IMR-90 (cell line): Measurements from ENCODE around the gene OPHN1. TPM values are rescaled to one million over a fixed set of nuclear protein-coding genes. Genes with fewer than 3 reads are reported as not detected.

Experiments used
- ATAC-seq: fragments of 200-7000 bp; cut with Tn5 transposase; 2 replicates; pipeline ENCODE4 v1.9.1; 2020; ENCODE audit warnings: low read depth, mild to moderate bottlenecking, moderate library complexity
- BruUV-seq: library from RNA; stranded (reverse); fragments of 400-500 nt; replicated peaks from 2 replicates; lab custom pipeline; 2021; lab: Mats Ljungman, UMichigan
- CTCF ChIA-PET: fragments of 300-600 bp; formaldehyde crosslinking; extraction: SDS; loops from one replicate; lab custom pipeline; 2021; ENCODE audit warnings: antibody characterized with exemption; lab: Yijun Ruan, JAX
- POLR2A ChIA-PET: fragments of 300-600 bp; sonication (Branson Sonifier 250); formaldehyde crosslinking; loops from one replicate; lab custom pipeline; 2022; ENCODE audit warnings: antibody characterized with exemption; ENCODE audit not compliant: unreplicated experiment; lab: Charles Lee
- DNase-seq: peaks from one replicate; pipeline ENCODE4 v3.0.0; 2013
- H2AFZ ChIP-seq: replicated peaks from 2 replicates; pipeline ENCODE3; 2013; ENCODE audit warnings: low read length, mild to moderate bottlenecking; ENCODE audit not compliant: poor library complexity
- H2AK5ac ChIP-seq: 2 replicates; pipeline ENCODE4 v1.6.1; 2013; ENCODE audit warnings: low read depth, low read length, inconsistent platforms
- H2AK9ac ChIP-seq: replicated peaks from 2 replicates; pipeline ENCODE3; 2013; ENCODE audit warnings: mild to moderate bottlenecking, low read depth, low read length, moderate library complexity; ENCODE audit not compliant: poor library complexity
- H2BK120ac ChIP-seq: 2 replicates; pipeline ENCODE4 v1.6.1; 2013; ENCODE audit warnings: low read depth, low read length, inconsistent platforms
- H2BK15ac ChIP-seq: 3 replicates; pipeline ENCODE4 v1.6.1; 2013; ENCODE audit warnings: low read depth, low read length, inconsistent platforms
- H2BK20ac ChIP-seq: 2 replicates; pipeline ENCODE4 v1.6.1; 2013; ENCODE audit warnings: low read depth, mild to moderate bottlenecking, inconsistent platforms, low read length, moderate library complexity
- H2BK5ac ChIP-seq: 2 replicates; pipeline ENCODE4 v1.6.1; 2013; ENCODE audit warnings: mild to moderate bottlenecking, low read depth, low read length, inconsistent platforms; ENCODE audit not compliant: poor library complexity, severe bottlenecking
- H3K14ac ChIP-seq: replicated peaks from 2 replicates; pipeline ENCODE4 v1.6.1; 2013; ENCODE audit warnings: low read depth, low read length, inconsistent platforms
- H3K18ac ChIP-seq: 2 replicates; pipeline ENCODE4 v1.6.1; 2013; ENCODE audit warnings: low read depth, low read length, control low read depth
- H3K23ac ChIP-seq: 2 replicates; pipeline ENCODE4 v1.6.1; 2013; ENCODE audit warnings: low read depth, low read length, inconsistent platforms
- H3K27ac ChIP-seq: 2 replicates; pipeline ENCODE4 v1.5.1; 2013; ENCODE audit warnings: mild to moderate bottlenecking, control low read depth, low read length; ENCODE audit not compliant: insufficient read depth
- H3K27me3 ChIP-seq: 2 replicates; pipeline ENCODE4 v1.6.1; 2013; ENCODE audit warnings: low read length; ENCODE audit not compliant: control insufficient read depth, insufficient read depth
- H3K36me3 ChIP-seq: 2 replicates; pipeline ENCODE4 v1.6.1; 2013; ENCODE audit warnings: low read length, mixed read lengths; ENCODE audit not compliant: control insufficient read depth, insufficient read depth
- H3K4ac ChIP-seq: 2 replicates; pipeline ENCODE4 v1.6.1; 2013; ENCODE audit warnings: low read depth, low read length, inconsistent platforms
- H3K4me1 ChIP-seq: 2 replicates; pipeline ENCODE4 v1.6.1; 2013; ENCODE audit warnings: low read length, mixed read lengths; ENCODE audit not compliant: control insufficient read depth, insufficient read depth
- H3K4me2 ChIP-seq: 2 replicates; pipeline ENCODE4 v1.6.1; 2013; ENCODE audit warnings: low read depth, mild to moderate bottlenecking, control low read depth, low read length, moderate library complexity
- H3K4me3 ChIP-seq: 2 replicates; pipeline ENCODE4 v1.5.1; 2013; ENCODE audit warnings: low read depth, mild to moderate bottlenecking, control low read depth, low read length, moderate library complexity; ENCODE audit not compliant: insufficient read depth
- H3K56ac ChIP-seq: 2 replicates; pipeline ENCODE4 v1.6.1; 2013; ENCODE audit warnings: low read length, inconsistent platforms; ENCODE audit not compliant: insufficient read depth; ENCODE audit errors: extremely low read depth
- H3K79me1 ChIP-seq, 2 experiments: 2 replicates each; pipeline ENCODE4 v1.6.1; 2013; ENCODE audit warnings: low read length in 2 of 2, inconsistent platforms in 1 of 2, low read depth in 1 of 2
- H3K9ac ChIP-seq: 2 replicates; pipeline ENCODE4 v1.6.1; 2013; ENCODE audit warnings: low read depth, low read length, control low read depth
- H3K9me1 ChIP-seq: 2 replicates; pipeline ENCODE4 v1.6.1; 2013; ENCODE audit warnings: low read length, inconsistent platforms; ENCODE audit not compliant: insufficient read depth
- H3K9me3 ChIP-seq: 2 replicates; pipeline ENCODE4 v1.6.1; 2013; ENCODE audit warnings: low read length; ENCODE audit not compliant: control insufficient read depth, insufficient read depth
- H4K20me1 ChIP-seq: 2 replicates; pipeline ENCODE4 v1.6.1; 2013; ENCODE audit warnings: low read length, inconsistent platforms; ENCODE audit not compliant: insufficient read depth
- H4K5ac ChIP-seq: 2 replicates; pipeline ENCODE4 v1.6.1; 2013; ENCODE audit warnings: mild to moderate bottlenecking, low read depth, low read length, control low read depth
- H4K8ac ChIP-seq, 2 experiments: 2 replicates each; pipeline ENCODE4 v1.6.1; 2013; ENCODE audit warnings: low read depth in 2 of 2, low read length in 2 of 2, control low read depth in 1 of 2, inconsistent platforms in 1 of 2
- H4K91ac ChIP-seq: 2 replicates; pipeline ENCODE4 v1.6.1; 2013; ENCODE audit warnings: low read depth, low read length, inconsistent platforms; ENCODE audit not compliant: insufficient read depth
- BHLHE40 ChIP-seq: fragments of 150-350 bp; IDR thresholded peaks from 2 replicates; pipeline ENCODE4 v1.6.1; 2016; ENCODE audit warnings: mild to moderate bottlenecking, low read depth, low read length
- CEBPB ChIP-seq: IDR thresholded peaks from 2 replicates; pipeline ENCODE4 v1.6.1; 2012; ENCODE audit warnings: low read depth, low read length, improper control_type of control experiment
- MAZ ChIP-seq: IDR thresholded peaks from 2 replicates; pipeline ENCODE4 v1.6.1; 2012; ENCODE audit warnings: low read depth, mild to moderate bottlenecking, low read length, improper control_type of control experiment, moderate library complexity, borderline replicate concordance
- POLR2A ChIP-seq: IDR thresholded peaks from 2 replicates; pipeline ENCODE4 v1.6.1; 2012; ENCODE audit warnings: mild to moderate bottlenecking, low read depth, low read length
- RCOR1 ChIP-seq: IDR thresholded peaks from 2 replicates; pipeline ENCODE4 v1.6.1; 2012; ENCODE audit warnings: mild to moderate bottlenecking, low read length, improper control_type of control experiment; ENCODE audit not compliant: insufficient replicate concordance
- WGBS, 2 experiments: methylation state at CpG; one replicate each; pipeline versions ENCODE4 v1.1.5 to v1.1.7; 2013; ENCODE audit warnings: missing lambda C conversion rate in 2 of 2; ENCODE audit not compliant: insufficient read length in 1 of 2; ENCODE audit errors: extremely low coverage in 2 of 2; 5-methylcytosine and 5-hydroxymethylcytosine counted together
- dilution Hi-C: fragments of 300-500 bp; cut with HindIII; formaldehyde crosslinking; loops from one replicate; pipeline ENCODE4 v1.14.3; 2018; ENCODE audit warnings: low sequenced_read_pairs; ENCODE audit not compliant: unreplicated experiment
- in situ Hi-C: fragments of 300-500 bp; cut with MboI; formaldehyde crosslinking; loops from 3 replicates; pipeline ENCODE4 v1.14.3; 2019; ENCODE audit warnings: low sequenced_read_pairs, inconsistent platforms, mixed read lengths
- intact Hi-C: fragments of 100-400 bp; cut with micrococcal nuclease; formaldehyde crosslinking; loops from 2 replicates; pipeline ENCODE4 v1.10.0; 2022
- polyA plus RNA-seq, 3 experiments: library from polyadenylated mRNA; depleted of rRNA; stranded (reverse); fragments of >200 nt; gene quantifications; 2 replicates each; pipeline ENCODE4 v1.2.3, GENCODE V29; 2012; ENCODE audit warnings: low replicate concordance in 1 of 3
- total RNA-seq: library from RNA; depleted of rRNA; stranded (reverse); fragments of >200 nt; gene quantifications from 2 replicates; pipeline ENCODE4 v1.2.3, GENCODE V29; 2012
- TF ChIP-seq, protein P1 (sequence below): fragments of 150-350 bp; IDR thresholded peaks from 2 replicates; pipeline ENCODE4 v1.6.1; 2016; ENCODE audit warnings: low read depth, mild to moderate bottlenecking, low read length, moderate library complexity, borderline replicate concordance

OPHN1 gene
- total and polyA plus RNA-seq, 2 of the 4 experiments (the other 2 are of a cell fraction): 4.0 to 13.1 TPM

DNA sequence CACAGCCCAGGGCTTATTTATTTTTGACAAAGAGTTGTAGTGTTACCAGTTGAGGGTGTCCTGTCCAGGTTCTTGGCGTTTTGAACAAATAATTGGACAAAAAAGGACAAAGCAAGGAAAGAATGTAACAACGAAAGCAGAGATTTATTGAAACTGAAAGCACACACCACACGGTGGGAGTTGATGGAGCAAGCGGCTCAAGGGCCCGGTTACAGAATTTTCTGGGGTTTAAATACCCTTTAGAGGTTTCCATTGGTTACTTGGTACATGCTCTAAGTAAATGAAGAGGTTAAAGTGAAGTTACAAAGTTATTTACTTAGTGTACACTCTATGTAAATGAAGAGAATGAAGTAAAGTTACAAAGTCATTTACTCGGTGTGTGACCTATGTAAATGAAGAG, 27.8 kb upstream of the OPHN1 start:
- Histone ChIP-seq H3K27ac (no peak overlapping the region), H2BK15ac (no peak overlapping the region), H3K23ac (no peak overlapping the region), H3K9ac (no peak overlapping the region), H3K18ac (no peak overlapping the region), H4K8ac (no peak overlapping the region; a peak in 1 of 4 replicates), H3K9me1 (no peaks in the 10 kb centered on the region), H2AK5ac (no peak overlapping the region), H3K27me3 (no peaks in the 10 kb centered on the region), H4K5ac (no peak overlapping the region), H2BK20ac (no peak overlapping the region), H3K14ac (no peak overlapping the region), H2AK9ac (no peak overlapping the region), H4K20me1 (no peaks in the 10 kb centered on the region), H2BK120ac (no peak overlapping the region; the same call in 1 of the 2 replicates), H3K4me3 (no peak overlapping the region), H3K4me2 (no peak overlapping the region), H3K56ac (no peak overlapping the region), H3K79me1 (no peaks in the 10 kb centered on the region), H2AFZ (no peak overlapping the region), H3K9me3 (no peaks in the 10 kb centered on the region), H3K36me3 (no peaks in the 10 kb centered on the region), H3K4me1 (no peaks in the 10 kb centered on the region), H2BK5ac (no peak overlapping the region), H3K4ac (no peak overlapping the region), H4K91ac (no peak overlapping the region)
- intact Hi-C loops (no loop called here), dilution Hi-C loops (no loop called here), in situ Hi-C loops (no loop called here)
- BruUV-seq: no TSS peak
- no peak for TF ChIP-seq RCOR1
- no peak for TF ChIP-seq CEBPB
- TF ChIP-seq, protein P1, sequence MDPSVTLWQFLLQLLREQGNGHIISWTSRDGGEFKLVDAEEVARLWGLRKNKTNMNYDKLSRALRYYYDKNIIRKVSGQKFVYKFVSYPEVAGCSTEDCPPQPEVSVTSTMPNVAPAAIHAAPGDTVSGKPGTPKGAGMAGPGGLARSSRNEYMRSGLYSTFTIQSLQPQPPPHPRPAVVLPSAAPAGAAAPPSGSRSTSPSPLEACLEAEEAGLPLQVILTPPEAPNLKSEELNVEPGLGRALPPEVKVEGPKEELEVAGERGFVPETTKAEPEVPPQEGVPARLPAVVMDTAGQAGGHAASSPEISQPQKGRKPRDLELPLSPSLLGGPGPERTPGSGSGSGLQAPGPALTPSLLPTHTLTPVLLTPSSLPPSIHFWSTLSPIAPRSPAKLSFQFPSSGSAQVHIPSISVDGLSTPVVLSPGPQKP: no peak
- no peak for TF ChIP-seq BHLHE40
- no peak for TF ChIP-seq MAZ
- no peak for TF ChIP-seq POLR2A
- POLR2A ChIA-PET: no interaction called here
- DNase-seq (no peak), ATAC-seq (no peak)
- CTCF ChIA-PET: no interaction called here
- WGBS, 2 experiments: 64% methylated on average over 2 of the region's 6 CpGs; no CpG with 5 or more reads in 1 of the 2 experiments
